HG03039 (cell line): ENCODE measurements around the gene EDAR.

Experiments
- ATAC-seq: cut with Tn5 transposase; IDR thresholded peaks from one replicate; pipeline ENCODE4 v1.9.1; 2021; ENCODE audit warnings: mild to moderate bottlenecking, moderate library complexity; ENCODE audit not compliant: unreplicated experiment

EDAR gene

DNA sequence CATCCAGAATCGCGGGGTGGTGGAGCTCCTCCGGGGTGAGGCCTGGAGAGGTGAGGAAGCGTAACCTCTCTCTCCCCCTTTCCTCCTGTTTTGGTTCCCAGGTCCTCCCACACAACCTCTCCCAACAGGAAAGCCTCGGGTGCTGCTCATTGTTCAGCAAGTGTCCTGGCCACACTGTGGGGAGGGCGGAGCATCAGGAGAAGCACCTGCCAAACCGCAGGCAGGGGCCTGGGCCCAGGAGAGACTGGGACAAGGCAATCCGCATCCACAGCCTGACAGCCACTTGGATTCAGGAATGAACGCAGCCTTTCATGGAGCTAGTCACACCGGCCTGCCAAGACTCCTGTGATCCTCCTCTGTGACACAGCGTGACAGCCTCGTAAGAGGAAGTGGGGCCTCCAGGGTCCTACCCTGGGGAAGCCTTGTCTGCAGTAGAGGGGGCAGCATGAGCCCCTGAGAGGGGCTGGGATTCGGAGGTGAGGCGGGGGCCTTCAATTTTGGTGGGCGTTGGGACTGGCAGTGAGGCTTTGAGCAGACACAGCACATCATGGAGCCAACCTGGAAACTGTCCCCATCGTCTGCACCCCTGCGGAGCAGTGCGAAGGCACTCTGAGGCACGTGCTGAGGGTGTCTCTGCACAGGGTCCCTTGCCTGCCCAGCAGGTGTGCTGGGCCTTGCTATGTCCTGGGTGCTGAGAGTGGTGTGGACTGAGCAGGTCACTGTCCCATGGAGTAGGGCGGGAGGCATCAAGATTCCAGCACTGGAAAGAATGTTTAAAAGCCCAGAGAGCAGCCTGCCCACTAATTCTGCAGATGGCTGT, 62.2 kb downstream of the EDAR start:
- no peak for ATAC-seq

DNA sequence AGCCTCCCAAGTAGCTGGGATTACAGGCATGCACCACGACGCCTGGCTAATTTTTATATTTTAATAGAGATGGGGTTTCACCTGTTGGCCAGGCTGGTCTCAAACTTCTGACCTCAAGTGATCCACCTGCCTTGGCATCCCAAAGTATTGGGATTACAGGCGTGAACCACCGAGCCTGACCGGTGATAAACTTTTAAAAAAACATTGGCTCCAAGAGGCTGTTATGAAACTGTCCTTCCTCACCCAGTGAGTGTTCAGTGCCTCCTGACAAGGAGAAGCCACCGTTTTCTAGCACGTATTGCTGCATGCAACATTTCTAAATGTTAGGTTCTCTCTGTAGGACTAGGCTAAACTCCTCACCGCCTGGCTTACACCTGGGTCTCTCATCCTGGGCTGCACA, 63.3 kb downstream of the EDAR start:
- no peak for ATAC-seq

DNA sequence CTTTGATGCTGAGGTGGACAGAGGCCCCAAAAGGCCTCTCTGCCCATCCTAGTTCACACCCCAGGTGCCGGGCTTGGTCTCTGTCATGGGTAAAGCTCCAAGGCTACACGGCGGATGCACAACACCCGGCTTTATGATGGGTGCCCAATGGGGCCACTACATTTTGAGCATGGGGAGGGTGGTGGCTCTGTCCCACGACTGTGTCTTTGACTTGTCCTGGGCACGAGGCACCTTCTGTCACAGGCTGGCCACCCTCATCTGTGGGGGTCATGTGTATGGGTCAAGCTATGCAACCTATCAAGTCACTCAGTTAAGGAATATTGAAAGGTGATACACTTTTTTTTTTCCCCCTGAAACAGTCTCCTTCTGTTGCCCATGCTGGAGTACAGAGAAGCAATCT, 63.7 kb downstream of the EDAR start:
- ATAC-seq, result no peak

DNA sequence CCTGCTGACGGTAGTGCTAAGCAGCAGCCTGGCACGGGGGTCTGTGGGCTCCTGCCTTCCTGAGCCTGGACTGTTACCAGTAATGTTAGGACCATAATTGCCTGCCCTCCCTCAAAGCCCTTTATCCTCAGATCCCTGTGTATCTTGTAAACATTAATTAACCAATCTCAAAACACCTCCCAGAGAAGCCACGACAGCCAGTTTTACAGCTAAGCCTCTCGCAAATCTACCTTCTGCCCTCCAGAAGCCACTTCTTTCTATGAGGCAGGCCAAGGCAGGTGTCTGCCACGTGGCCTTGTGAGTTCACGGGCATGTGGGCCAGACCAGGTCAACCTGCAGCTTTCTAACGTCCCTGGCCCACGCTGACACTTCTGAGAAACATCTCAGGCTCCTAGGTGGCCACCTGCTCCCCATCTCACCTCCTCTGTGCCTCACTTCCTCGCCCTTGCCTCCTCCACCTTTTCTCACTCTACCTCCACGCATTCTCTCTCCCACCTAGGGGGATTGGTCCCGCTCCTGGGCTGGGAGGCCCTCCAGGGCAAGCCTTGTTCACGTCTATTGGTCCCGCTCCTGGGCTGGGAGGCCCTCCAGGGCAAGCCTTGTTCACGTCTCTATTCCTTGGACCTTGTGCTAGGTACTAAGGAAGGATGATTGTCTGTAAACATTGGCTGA, 64.3 kb downstream of the EDAR start:
- ATAC-seq, result no peak

DNA sequence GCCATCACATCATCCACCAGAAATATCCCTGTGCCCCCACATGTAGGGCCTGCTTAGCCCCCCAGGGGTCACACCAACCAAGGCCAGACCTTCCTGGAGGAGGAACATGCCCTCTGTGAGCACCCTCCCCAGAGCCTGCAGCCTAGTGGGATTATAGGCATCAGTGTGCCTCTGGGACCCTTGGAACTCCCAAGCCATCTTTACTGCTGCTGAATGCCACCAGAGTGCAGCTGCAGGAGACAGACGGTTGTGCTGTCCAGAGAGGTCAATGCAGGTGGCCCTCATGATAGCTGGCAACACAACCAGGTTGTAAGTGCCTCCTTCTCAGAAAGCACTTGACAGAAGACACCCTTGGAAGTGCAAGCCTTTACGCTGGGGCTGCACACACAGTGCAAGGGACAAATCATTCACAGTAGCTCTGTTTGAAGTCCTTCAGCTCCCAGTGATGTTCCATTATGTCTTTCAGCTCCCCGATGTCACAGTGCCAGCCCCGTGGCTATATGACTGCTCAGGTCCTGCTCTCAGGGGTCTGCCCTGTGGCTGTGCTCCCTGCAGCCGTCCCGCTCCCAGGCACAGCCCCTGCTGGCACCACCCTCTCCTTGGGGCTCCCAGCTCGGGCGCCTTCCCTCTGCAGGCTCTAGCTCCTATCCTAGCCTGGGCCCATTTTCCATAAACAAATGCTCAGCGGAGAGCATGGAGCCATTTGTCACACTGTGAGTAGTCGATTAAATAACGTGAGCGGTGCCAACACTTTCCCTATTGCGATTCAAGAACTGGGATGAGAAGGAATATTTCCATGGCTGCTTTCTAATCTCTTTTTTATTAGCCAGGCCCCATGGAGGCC, 65.1 kb downstream of the EDAR start:
- ATAC-seq, result no peak

DNA sequence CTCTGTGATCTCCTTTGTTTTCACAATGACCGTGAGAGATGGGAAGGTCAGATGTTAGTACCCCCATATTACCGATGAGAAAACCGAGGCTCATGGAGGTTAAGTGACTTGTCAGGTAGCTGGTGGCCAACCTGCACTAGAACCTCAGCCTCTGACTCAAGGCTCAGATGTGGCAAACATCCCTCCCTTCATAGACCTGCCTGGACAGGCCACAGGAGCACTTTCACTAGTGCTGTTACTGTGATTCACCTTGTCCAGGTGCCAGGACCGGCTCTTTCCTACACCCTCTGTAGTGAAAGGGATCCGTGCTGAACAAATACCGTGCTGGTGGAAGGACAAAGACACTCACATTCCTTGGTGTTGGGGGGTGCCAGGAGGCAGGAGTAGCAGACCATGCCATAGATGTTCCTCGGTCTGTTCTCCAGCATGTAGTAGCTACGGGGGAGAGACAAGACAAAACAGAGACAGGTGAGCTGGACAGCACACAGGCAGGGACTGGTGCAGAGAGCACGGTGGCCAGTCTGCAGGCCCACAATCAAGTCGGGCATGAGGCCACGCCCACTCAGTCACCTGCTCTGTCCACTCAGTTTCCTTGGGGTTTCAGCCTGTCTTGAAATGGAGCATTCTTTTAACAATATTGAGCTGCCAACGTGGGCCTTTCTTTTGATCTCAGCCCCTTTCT, 65.9 kb downstream of the EDAR start:
- ATAC-seq, result no peak

DNA sequence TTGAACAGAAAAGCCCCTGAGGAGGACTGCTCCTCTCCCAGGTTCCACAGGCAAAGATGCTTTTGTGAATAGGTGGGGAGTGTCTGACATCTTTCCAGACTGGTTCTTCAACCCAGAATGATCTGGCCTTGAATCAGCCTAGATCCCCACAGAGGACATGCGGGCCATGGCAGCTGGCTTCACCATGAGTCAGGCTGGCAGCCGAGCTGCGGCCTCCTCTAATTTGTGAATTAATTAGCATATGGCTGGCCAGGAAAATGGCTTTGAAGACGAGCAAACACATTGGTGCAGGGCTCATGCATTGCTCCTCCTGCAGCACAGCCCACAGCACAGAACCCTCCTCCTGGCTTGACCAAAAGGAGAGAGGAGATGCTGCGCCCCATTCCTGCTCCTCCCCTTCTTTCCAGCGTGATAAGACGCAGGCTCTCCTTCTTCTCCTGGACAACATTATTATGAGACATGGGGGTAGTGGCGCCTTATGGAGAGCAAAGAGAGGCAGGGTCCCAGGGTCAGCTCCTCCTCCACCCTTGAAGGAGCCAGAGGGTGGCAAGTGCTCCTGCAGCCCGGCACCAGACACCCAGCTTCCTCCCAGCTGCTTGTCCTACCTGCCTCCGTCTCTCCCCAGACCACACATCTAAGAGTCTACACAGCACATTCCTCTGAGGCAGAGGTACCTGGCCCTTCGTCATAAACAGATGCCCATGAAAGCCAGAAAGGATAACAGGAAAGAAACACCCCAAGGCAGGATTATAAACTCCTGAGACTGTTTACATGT, 66.7 kb downstream of the EDAR start:
- no peak for ATAC-seq

DNA sequence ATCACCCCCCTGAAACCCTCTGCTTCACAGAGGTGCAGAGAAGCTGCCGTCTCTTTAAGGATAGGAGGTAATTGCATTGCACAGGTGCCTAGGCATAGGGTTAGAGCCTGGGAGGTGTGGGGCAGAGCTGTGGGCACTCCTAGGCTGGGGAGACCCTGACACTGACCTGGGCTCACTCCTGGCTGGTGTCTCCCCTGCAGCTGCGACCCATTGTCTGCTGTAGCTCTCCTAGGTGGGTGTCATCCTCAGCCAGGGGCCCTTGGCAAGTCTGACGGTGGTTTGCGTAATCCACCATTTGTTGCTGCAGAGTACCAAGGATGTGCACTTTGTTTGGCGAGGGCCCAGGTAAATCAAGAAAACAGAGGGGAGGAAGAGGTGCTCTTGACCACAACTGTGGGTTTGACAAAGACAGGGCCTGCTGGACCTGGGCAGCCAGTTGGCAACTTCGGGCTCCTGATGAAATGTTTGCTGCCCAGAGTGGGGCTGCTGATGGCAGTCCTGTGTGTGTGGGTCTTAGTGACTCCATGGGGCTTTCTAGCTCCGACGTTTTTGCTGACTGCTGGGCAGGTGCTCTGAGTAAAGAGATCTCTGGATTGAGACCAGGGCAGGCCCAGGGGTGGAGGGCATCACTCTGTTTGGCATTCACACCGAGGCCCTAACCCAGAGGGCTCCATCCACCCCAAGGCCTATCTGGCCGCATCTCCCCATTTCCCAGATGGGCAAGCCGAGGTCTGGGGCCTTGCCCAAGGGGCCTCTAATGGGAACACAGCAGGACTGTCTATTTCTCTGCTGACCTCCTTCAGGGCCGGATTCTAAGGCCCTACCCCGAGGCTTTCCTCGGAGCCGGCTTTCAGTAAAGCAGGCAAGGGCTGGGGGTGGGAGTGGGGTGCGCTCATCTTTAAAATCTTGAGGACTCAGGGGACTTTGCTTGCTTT, 67.7 kb downstream of the EDAR start:
- no peak for ATAC-seq

DNA sequence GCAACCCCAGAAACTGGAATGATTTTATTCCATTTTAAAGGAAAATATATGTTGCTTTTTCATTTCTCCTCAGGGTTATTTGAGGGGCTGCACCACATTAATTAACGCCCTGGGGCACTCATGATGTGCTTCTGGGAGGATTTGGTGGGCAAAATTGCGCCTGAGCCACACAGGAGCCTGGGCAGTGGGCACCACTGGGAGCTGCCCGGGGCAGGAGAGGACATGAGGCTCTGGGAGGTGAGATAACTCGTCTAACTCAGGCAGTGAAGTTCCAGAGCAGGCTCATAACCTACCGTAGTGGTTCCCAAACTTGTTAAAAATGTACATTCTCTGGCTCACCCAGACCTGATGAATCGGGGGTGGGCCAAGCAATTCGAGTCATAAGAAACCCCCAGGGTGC, 68.3 kb downstream of the EDAR start:
- ATAC-seq, result no peak

DNA sequence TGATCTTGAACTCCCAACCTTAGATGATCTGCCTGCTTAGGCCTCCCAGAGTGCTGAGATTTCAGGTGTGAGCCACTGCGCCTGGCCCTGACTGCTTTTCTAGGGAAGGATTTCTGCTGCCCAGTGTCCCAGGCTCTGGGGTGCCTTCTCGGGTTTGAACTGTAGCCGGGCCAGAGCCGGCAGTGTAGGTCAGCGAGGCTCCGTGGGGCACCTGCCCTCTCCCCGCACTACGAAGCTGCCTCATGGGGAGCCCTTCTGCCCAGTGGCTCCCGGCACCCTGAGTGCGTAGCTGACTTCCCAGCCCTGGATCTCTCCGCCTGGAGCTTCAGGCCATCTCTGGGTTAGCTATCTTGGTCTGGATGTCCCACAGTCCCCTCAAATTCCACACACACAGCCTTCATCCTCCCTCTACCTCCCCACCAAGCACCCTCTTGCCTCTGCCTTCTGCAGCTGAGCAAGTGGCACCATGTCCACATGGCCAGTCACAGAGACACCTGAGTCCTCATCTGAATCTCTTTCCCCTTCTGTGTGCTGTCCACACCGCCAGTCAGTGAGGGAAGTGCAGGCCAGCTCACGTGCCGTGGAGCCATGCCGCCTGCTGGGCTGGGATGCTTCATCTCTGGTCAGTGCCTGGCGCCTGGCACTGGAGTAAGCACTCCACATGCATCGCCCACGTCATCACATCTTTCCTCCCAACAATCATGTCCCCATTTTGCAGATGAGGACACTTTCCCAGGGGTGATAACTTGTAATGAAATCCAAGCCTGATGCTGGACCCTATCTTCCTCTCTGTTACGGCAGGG, 69.2 kb downstream of the EDAR start:
- no peak for ATAC-seq

DNA sequence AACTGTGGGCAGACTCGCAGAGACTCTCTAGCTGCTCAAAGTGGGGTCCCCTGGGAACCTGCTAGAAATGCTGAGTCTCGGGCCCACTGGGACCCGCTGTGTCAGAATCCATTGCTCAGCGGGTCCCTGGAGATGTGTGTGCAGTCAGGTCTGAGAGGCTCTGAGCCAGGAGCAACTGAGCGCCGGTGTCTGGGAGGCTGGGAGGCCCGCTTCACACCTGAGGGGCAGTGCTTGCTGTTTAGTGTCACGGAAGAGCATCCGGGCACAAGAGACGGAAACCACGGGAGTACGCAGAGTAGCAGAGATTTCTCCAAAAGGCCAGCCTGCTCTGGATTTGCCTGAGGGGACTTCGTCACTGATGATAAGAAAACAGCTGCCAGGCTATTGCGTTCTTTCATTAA, 70.1 kb downstream of the EDAR start:
- no peak for ATAC-seq

DNA sequence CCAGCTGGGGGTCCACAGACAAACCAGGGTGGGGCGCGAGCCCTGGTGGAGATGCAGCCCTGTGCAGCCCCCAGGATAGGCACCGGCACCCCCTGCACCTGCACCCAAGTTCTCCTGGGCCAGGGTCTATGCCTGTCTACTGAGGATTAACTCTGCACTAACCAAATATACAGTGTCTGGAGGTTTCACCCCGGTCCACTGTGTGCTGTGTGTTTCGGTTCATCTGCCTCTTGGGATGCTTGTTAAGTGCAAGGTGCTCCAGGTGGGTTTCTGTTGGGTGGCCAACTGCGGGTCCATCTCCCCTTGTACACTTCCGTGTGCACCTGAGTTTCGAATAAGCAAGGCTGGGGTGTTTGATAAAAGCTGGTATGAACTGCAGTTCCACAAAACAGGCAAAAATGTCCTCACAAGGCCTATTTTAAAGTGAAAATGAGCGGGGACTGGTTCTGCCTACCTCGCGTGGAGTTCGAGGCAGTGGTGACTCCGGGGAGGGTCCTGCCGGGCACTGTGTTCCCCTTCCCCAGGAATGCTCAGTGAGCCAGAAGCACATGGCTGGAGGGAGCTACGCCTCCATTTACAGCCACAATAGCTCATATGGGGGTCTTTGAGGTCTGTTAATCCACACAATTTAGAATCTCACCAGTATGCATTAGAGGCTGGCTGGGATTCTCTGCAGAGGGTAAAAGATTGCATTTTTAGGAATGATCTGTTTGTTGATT, 70.7 kb downstream of the EDAR start:
- ATAC-seq, result no peak

DNA sequence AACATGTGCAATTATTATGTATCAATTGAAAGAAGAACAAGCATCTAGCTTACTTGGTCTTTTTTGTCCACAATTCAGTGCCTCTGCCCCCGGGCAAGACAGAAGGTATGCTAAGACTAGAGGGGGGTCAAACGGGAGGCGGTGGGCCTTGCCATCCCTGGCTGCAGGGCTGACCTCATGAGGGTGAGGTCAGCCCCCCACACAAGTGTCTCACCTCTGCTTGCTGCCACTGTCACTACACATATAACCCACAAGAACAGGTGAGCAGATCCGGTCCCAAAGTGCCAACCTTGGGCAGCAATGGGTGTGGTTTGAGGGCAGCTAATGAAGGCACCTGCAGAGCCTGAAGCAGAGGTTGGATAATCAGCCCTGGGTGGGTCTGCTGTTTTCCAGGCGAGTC, 71.5 kb downstream of the EDAR start:
- ATAC-seq, result no peak

DNA sequence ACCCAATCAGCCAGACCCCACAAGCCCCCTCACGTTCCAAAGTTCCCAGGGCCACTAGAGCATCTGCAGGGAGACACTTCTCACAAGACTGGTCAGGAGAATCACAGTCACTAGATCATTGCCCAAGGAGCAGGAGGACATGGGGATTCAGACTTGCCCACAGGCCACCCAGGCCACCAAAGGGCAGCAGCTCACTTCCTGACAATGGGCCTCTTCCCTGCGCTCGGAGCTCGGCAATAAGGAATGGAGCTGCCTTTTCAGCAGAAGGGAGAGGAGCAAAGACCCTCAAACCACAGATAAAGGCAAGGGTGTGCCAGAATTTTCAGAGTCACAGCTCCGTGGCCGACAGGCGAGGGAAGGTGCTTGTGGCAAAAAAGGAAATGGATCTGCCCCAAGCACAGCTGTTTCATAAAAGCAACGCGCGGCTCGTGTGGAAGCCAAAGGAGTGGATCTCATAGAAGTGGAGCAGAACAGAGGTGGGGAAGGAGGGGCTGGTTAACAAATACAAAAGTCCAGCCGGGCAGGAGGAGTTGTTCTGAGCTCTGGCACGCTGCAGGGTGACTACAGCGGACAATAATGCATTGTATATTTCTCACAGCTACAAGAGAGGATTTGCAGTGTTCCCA, 72.1 kb downstream of the EDAR start:
- no peak for ATAC-seq

DNA sequence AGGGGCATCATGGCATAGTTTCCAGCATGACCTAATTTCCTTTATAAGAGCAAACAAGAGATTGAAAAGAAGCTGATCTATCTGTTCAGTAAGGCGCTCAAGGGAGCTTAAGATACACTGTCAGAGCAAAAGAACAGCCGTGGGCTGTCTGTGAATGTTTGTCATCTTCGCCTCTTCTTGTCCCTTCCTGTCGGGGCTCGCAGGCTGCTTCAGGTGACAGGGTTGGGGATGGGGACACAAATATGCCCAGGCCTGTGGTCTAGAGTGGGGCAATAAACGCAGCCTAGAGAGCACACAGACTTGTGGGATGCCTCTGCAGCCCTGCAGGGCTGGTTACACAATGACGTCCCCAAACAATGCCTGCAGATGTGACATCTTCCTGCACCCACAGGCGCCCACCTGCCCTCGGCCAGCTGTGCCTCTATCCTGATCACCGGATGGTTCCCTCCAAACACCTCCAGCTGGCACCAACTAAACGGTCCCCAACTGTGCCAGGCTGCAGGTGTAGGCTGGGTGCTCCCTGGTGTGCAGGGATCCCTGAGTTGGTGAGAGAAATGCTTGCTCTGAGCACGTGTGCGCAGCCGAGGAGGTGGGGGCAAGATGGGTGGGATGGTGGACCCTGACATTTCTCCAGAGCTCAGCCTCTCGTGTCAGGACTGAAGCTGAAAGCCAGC, 72.8 kb downstream of the EDAR start:
- ATAC-seq, result no peak

DNA sequence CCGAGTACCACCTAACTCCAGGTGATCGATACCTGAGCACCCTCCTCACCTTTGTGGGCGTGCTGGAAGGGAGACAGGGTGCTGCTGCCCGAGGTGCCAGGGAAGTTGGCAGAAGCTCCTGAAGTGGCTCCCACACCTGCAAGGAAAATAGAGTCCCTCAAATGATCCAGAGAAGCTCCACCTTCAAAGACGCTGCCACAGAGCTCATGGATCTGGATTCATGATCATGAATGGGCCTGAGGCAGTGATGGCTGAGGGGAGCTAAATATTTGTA, 76.5 kb downstream of the EDAR start:
- ATAC-seq, result no peak
